Left lobe of liver (tissue), 2 donors: ENCODE results near the gene THBS2. TPM values are rescaled to one million over a fixed set of nuclear protein-coding genes. Genes with fewer than 3 reads are reported as not detected.
A peak's percentile ranks its signal among the peaks of the same experiment; 100 is the strongest.
"Not testable (repeated sequence)": the region's sequence is repeated elsewhere in the genome, so short reads cannot be mapped to it uniquely, and the experiment has no call there.

ENCODE experiments used
- ATAC-seq: fragments of 200-7000 bp; cut with Tn5 transposase; one replicate; pipeline ENCODE4 v1.9.1; 2020; ENCODE audit warnings: mild to moderate bottlenecking, moderate library complexity
- DNase-seq: peaks from one replicate; pipeline ENCODE4 v3.0.0-alpha.2; 2020; ENCODE audit warnings: low spot score
- total RNA-seq: library from RNA; stranded (reverse); gene quantifications from one replicate; pipeline ENCODE4 v1.2.1, GENCODE V29; 2021
- donor health status: DM: no; HTN: no; CAD: no; lungs with moderate emphysema.
- donor health status: DM: no; HTN: yes; CAD: no.

Gene THBS2
- total RNA-seq, 1 donor from 2014 or later = 2.9 TPM

DNA sequence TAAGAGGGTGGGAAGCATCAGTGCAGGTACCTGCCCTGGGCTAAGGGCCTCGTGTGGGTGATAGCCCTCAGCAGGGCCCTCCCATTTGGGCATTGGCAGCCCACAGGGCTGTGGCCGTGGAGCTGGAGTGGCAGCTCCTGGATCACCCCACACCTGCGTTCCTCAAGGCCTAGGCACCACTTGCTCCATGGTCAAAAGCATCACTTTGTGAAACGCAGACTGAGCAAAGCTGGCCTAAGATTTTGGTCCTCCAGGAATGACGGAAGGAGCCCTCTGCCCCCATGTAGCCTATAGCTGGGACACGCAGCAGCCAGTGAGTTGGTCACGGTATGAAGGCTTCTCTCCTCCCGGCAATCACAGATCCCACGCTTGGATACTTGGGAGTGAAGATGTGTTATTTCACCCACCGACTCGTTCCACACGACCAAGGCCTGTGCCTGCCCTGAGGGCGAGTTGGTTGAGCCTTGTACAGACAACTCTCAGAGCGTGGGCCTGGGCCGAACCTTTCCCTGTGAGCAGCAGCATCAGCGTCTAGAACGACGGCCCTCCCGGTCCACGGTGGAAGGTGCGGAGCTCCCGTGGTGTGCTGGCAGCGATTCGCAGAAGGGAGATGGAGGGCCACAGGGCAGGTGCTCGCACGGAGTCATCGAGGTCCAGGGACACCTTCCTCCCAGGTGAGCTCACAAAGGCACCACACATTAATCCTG, 39.7 kb downstream of the THBS2 start:
- ATAC-seq (no peak), DNase-seq (no peak)

- ATAC-seq (peak; percentile 100), DNase-seq (peak; percentile 88)
Measured at GRCh38 chr6:169212897-169213813, 40.5 kb downstream of the THBS2 start.

DNA sequence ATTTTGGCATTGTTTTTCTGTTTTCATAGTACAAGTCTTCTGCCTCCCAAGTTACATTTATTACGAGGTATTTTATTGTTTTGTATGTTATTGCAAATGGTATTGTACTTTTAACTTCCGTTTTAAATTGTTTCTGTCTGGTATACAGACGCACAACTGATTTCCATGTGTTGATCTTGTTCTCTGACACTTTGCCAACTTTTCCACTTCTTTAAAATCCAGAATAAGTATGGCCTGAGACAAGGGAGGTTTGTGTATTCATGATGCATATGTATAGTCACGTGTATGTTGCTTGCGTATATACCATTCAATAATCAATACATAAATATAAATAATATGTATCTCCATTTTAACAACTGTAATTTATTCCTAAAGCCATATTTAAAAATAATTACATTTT, 41.2 kb downstream of the THBS2 start:
- no peak for DNase-seq
- no peak for ATAC-seq

- ATAC-seq (no peak), DNase-seq (no peak)
Measured at GRCh38 chr6:169211881-169212280, 41.8 kb downstream of the THBS2 start.

DNA sequence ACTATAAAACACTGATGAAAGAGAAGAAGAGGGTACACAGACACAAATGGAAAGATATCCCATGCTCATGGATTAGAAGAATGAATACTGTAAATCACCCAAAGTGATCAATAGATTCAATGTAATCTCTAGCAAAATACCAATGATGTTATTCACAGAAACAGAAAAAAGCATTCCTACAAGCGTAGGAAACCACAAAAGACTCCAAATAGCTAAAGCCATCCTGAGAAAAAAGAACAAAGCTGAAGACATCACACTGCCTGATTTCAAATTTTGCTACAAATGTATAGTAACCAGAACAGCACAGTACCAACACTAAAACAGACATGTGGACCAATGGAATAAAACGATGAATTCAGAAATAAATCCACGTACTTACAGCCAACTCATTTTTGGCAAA, 43.0 kb downstream of the THBS2 start:
- no peak for ATAC-seq

GRCh38 chr6:169208011-169208410, 45.6 kb downstream of the THBS2 start:
- DNase-seq = no peak
- ATAC-seq = no peak

More for the DNA sequence above, 43.0 kb downstream of the THBS2 start:
- DNase-seq = no peak

- DNase-seq (no peak), ATAC-seq (no peak)
Measured at GRCh38 chr6:169207482-169207881, 46.2 kb downstream of the THBS2 start.

GRCh38 chr6:169205176-169206160, 48.2 kb downstream of the THBS2 start:
- DNase-seq (no peak), ATAC-seq (no peak)

GRCh38 chr6:169204167-169204566, 49.5 kb downstream of the THBS2 start:
- ATAC-seq = no peak
- DNase-seq = no peak

DNA sequence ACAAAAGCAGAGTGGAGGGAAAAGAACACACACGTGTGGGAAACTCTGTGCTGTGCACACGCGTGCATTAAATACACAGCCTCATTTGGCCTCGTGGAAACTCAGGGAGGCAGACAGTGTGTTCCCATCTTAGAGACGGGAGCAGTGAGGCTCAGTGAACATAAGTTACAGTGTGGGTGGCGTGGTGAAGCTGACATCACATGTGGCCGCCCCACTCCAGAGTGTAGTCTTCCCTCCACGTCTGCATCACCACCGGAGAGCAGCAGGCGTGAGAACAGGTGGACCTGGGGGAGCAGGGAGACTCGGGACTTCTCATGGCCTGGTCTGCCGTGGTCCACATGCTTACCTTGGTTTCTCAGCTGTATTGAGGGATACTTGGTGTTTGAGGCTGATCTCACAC, 51.7 kb downstream of the THBS2 start:
- DNase-seq = no peak
- no peak for ATAC-seq

GRCh38 chr6:169200893-169201514, 52.6 kb downstream of the THBS2 start:
- no peak for DNase-seq
- ATAC-seq = no peak

GRCh38 chr6:169199625-169200335, 53.9 kb downstream of the THBS2 start:
- ATAC-seq (no peak), DNase-seq (no peak)

GRCh38 chr6:169198885-169199284, 54.8 kb downstream of the THBS2 start:
- ATAC-seq = no peak
- no peak for DNase-seq

DNA sequence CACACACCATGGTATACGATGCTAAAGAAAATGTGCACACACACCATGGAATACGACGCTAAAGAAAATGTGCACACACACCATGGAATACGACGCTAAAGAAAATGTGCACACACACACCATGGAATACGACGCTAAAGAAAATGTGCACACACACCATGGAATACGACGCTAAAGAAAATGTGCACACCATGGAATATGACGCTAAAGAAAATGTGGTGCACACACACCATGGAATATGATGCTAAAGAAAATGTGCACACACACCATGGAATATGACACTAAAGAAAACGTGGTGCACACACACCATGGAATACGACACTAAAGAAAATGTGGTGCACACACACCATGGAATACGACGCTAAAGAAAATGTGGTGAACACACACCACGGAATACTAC, 55.7 kb downstream of the THBS2 start:
- not testable (repeated sequence) for DNase-seq, ATAC-seq

- ATAC-seq, DNase-seq: not testable (repeated sequence)
Measured at GRCh38 chr6:169196279-169196678, 57.4 kb downstream of the THBS2 start.

- ATAC-seq (no peak), DNase-seq (no peak)
Measured at GRCh38 chr6:169194737-169195136, 58.9 kb downstream of the THBS2 start.

DNA sequence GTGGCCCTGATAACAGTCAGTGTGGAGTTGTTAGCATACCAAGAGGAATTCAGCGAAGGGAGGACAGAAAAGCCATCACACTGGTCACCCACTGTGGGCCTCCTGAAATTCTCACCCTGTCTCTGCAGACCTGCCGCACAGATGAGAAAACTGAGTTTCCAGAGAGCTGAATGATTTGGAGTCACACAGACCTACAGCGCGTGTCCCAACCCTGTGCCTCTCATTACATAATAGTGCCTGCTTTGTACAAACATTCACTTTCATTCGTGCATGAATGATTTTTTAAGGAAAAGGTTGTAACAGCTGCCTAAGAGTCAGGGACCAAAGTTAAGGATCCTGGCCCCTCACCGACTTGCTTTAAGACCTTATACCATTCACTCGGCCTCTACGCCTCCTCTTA, 62.7 kb downstream of the THBS2 start:
- DNase-seq (no peak), ATAC-seq (no peak)

- no peak for DNase-seq
- ATAC-seq = peak; percentile 55
Measured at GRCh38 chr6:169190144-169190584, 63.5 kb downstream of the THBS2 start.

GRCh38 chr6:169189686-169190085, 64.0 kb downstream of the THBS2 start:
- ATAC-seq (no peak), DNase-seq (no peak)

GRCh38 chr6:169189182-169189581, 64.5 kb downstream of the THBS2 start:
- DNase-seq = no peak
- no peak for ATAC-seq
